Ishikawa (cell line): ENCODE data around the gene TMPRSS11B.

Experiments used
- CEBPB ChIP-seq: IDR thresholded peaks from 2 replicates; pipeline ENCODE4 v1.6.1; 2012
- CREB1 ChIP-seq: IDR thresholded peaks from 2 replicates; pipeline ENCODE4 v1.6.1; 2012; ENCODE audit warnings: low read depth
- EGR1 ChIP-seq: IDR thresholded peaks from 2 replicates; pipeline ENCODE4 v1.6.1; 2012
- EP300 ChIP-seq: IDR thresholded peaks from 2 replicates; pipeline ENCODE4 v1.6.1; 2012; ENCODE audit warnings: borderline replicate concordance
- NFIC ChIP-seq: IDR thresholded peaks from 2 replicates; pipeline ENCODE4 v1.6.1; 2012
- RAD21 ChIP-seq: IDR thresholded peaks from 2 replicates; pipeline ENCODE4 v1.6.1; 2012; ENCODE audit warnings: low read depth
- TAF1 ChIP-seq: IDR thresholded peaks from 2 replicates; pipeline ENCODE4 v1.6.1; 2012; ENCODE audit warnings: low read depth, mild to moderate bottlenecking
- TCF12 ChIP-seq: IDR thresholded peaks from 2 replicates; pipeline ENCODE4 v1.6.1; 2012; ENCODE audit warnings: low read depth
- TEAD4 ChIP-seq: IDR thresholded peaks from 2 replicates; pipeline ENCODE4 v1.6.1; 2012
- YY1 ChIP-seq: IDR thresholded peaks from 2 replicates; pipeline ENCODE4 v1.6.1; 2012; ENCODE audit warnings: low read depth
- ZBTB7A ChIP-seq: IDR thresholded peaks from 2 replicates; pipeline ENCODE4 v1.6.1; 2012; ENCODE audit warnings: low read depth
- TF ChIP-seq, protein P1 (sequence below): IDR thresholded peaks from 2 replicates; pipeline ENCODE4 v1.6.1; 2012; ENCODE audit warnings: low read depth, mild to moderate bottlenecking
- TF ChIP-seq, protein P2 (sequence below): IDR thresholded peaks from 2 replicates; pipeline ENCODE4 v1.6.1; 2012
- TF ChIP-seq, protein P3 (sequence below): IDR thresholded peaks from 2 replicates; pipeline ENCODE4 v1.6.1; 2012

DNA sequence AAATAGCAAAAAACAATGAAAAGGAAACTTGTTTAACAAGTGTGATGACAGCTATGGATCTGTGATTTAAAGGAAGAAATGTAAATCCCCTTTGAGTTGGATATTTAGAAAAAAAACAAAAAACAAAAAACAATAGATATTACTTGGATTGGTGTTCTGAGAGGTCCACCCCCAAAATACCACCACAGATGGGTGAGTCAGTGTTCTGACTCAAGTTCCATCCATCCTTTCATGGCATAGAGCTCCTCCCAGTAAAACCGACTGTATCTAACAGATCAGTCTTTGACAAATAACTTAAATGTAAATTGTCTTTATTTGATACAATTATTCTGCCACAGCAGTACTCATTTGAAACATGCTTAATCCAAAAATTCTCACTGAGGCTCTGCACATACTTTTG, 27.4 kb downstream of the TMPRSS11B start:
- TF ChIP-seq YY1 (no peak), ZBTB7A (no peak), CEBPB (no peak), EP300 (no peak), TAF1 (no peak), CREB1 (no peak), RAD21 (no peak), TCF12 (no peak), NFIC (no peak), EGR1 (no peak), TEAD4 (no peak)
- TF ChIP-seq, protein P1, sequence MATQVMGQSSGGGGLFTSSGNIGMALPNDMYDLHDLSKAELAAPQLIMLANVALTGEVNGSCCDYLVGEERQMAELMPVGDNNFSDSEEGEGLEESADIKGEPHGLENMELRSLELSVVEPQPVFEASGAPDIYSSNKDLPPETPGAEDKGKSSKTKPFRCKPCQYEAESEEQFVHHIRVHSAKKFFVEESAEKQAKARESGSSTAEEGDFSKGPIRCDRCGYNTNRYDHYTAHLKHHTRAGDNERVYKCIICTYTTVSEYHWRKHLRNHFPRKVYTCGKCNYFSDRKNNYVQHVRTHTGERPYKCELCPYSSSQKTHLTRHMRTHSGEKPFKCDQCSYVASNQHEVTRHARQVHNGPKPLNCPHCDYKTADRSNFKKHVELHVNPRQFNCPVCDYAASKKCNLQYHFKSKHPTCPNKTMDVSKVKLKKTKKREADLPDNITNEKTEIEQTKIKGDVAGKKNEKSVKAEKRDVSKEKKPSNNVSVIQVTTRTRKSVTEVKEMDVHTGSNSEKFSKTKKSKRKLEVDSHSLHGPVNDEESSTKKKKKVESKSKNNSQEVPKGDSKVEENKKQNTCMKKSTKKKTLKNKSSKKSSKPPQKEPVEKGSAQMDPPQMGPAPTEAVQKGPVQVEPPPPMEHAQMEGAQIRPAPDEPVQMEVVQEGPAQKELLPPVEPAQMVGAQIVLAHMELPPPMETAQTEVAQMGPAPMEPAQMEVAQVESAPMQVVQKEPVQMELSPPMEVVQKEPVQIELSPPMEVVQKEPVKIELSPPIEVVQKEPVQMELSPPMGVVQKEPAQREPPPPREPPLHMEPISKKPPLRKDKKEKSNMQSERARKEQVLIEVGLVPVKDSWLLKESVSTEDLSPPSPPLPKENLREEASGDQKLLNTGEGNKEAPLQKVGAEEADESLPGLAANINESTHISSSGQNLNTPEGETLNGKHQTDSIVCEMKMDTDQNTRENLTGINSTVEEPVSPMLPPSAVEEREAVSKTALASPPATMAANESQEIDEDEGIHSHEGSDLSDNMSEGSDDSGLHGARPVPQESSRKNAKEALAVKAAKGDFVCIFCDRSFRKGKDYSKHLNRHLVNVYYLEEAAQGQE: no peak
- TF ChIP-seq, protein P2, sequence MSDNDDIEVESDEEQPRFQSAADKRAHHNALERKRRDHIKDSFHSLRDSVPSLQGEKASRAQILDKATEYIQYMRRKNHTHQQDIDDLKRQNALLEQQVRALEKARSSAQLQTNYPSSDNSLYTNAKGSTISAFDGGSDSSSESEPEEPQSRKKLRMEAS: no peak
- TF ChIP-seq, protein P3, sequence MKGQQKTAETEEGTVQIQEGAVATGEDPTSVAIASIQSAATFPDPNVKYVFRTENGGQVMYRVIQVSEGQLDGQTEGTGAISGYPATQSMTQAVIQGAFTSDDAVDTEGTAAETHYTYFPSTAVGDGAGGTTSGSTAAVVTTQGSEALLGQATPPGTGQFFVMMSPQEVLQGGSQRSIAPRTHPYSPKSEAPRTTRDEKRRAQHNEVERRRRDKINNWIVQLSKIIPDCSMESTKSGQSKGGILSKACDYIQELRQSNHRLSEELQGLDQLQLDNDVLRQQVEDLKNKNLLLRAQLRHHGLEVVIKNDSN: no peak
